SK-N-MC (cell line): ENCODE measurements around the gene CASQ2.

Experiments used
- EZH2 ChIP-seq: fragments of 200-600 bp; sonication (generic); IDR thresholded peaks from one replicate; pipeline ENCODE4 v1.6.1; 2017; ENCODE audit warnings: antibody characterized with exemption
- FOXP2 ChIP-seq: optimal IDR thresholded peaks from 2 replicates; pipeline ENCODE3; 2011; ENCODE audit warnings: mild to moderate bottlenecking, moderate library complexity; ENCODE audit not compliant: insufficient read depth; ENCODE audit errors: extremely low read length, control extremely low read depth
- POLR2AphosphoS5 ChIP-seq: IDR thresholded peaks from 2 replicates; pipeline ENCODE4 v1.6.1; 2012; ENCODE audit warnings: mild to moderate bottlenecking, low read depth, low read length, borderline replicate concordance

DNA sequence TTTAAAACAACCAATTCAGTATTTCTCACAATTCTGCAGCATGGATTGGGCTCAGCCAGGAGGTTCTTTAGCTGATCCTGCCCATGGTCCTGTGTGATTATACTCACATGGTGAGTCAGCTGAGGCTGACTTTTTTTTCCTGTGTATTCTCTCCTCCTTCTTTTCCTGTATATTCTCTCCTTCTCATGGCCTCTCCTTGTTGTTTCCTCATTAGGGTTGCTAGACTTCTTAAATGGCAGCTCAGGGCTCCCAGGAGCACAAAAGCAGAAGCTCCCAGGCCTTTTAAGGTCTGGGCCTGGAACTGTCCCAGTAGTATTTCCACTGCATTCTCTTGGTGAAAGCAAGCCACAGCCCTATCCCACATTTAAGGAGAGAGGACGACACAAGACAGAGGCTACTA, 99.9 kb downstream of the CASQ2 start:
- TF ChIP-seq EZH2 (no peak), POLR2AphosphoS5 (no peak), FOXP2 (no peak)
